ENCODE results near the gene KRTCAP2.
"Not testable (repeated sequence)": the region's sequence is repeated elsewhere in the genome, so short reads cannot be mapped to it uniquely, and the experiment has no call there.

Gene KRTCAP2

GRCh38 chr1:155205969-155206593, 33.0 kb upstream of the KRTCAP2 start:
- ATAC-seq (no peak), DNase-seq (ENCODE audit: low spot score in 2 of 2) (no peak)
- Mint-ChIP-seq H3K9me3 (no peaks in the 10 kb centered on the region), H3K27ac (peak overlapping the region; percentile 23), H3K36me3 (peaks cover 20% of the 10 kb centered on the region), H3K4me3 (no peak overlapping the region), H3K4me1 (peaks cover 27% of the 10 kb centered on the region)

DNA sequence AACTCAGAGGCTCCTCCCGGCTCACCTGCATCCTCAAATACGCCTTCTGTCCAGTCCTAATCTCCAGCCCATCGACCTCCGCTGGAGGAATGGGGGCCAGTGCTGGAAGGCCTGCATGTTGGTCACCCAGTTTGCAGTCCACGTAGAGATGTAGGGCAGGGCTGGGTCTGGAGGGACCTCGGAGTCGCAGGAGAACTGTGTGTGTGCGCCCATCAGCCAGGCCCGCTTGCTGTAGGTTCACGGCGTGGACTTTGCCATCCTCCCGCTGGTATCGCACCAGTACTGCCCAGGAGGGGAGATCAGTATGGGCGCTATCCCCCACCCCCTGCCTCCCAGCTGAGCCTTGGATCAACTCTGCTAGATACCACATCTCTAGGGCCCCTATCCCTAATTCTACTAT, 31.9 kb upstream of the KRTCAP2 start:
- Mint-ChIP-seq H3K36me3 (peaks cover 14% of the 10 kb centered on the region), H3K4me1 (peaks cover 20% of the 10 kb centered on the region), H3K9me3 (no peaks in the 10 kb centered on the region), H3K4me3 (no peak overlapping the region), H3K27ac (no peak overlapping the region)
- ATAC-seq = no peak
- DNase-seq (ENCODE audit: low spot score in 2 of 2) = no peak

DNA sequence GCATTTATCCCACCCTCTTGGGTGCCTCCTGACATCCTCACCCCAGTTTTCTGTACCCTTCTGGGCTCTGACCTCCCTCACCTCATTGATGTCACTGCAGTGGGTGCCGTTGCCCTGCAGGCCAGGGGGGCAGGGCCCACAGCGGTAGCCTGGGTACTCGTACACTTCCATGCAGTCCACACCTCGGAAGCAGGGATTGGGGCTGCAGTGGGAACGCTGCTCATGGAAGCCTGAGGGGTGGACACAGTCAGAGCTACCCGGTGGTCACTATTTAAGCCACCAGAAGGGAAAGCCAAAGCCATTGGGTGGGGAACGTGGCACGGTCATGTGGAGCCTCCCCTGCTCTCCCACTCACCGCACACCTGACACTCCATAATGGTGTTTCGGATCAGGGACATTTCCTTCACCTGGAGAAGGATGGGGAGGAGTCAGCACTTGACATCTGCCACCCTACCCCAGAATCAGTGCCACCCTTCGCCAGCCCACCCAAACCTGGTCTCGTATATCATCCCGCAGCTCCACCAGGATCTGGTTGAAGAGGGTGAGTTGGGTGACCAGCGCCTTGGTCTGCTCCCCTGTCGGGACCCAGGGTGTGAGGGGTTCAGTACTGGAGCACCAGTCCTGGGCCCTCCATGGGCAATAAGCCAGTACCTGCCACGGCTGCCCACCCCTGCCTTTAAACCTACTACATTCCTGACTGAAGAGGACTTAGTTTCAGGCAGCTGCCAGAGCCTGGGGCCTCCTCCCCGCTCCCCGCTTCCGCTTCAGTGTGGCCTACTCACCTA, 29.8 kb upstream of the KRTCAP2 start:
- H3K36me3 Mint-ChIP-seq = peaks cover 10% of the 10 kb centered on the region
- H3K4me1 Mint-ChIP-seq = peaks cover 14% of the 10 kb centered on the region
- no peak for DNase-seq (ENCODE audit: low spot score in 2 of 2)

GRCh38 chr1:155202198-155202597, 29.1 kb upstream of the KRTCAP2 start:
- Mint-ChIP-seq H3K9me3 (no peaks in the 10 kb centered on the region), H3K4me3 (no peak overlapping the region), H3K27ac (no peak overlapping the region), H3K36me3 (peaks cover 10% of the 10 kb centered on the region), H3K4me1 (peaks cover 7% of the 10 kb centered on the region)
- DNase-seq (ENCODE audit: low spot score in 2 of 2) (no peak), ATAC-seq (no peak)

More for the DNA sequence above, 29.8 kb upstream of the KRTCAP2 start:
- no peak overlapping the region for H3K4me3 Mint-ChIP-seq
- no peak overlapping the region for H3K27ac Mint-ChIP-seq
- no peak for ATAC-seq
- no peaks in the 10 kb centered on the region for H3K9me3 Mint-ChIP-seq

- Mint-ChIP-seq H3K4me1 (no peaks in the 10 kb centered on the region), H3K4me3 (no peak overlapping the region), H3K9me3 (no peaks in the 10 kb centered on the region), H3K36me3 (peaks cover 10% of the 10 kb centered on the region), H3K27ac (no peak overlapping the region)
- DNase-seq (ENCODE audit: low spot score in 2 of 2) = no peak
- no peak for ATAC-seq
These were observed 27.8 kb upstream of the KRTCAP2 start for GRCh38 chr1:155200920-155201319.

GRCh38 chr1:155199792-155200191, 26.7 kb upstream of the KRTCAP2 start:
- ATAC-seq (no peak), DNase-seq (ENCODE audit: low spot score in 2 of 2) (no peak)
- Mint-ChIP-seq H3K27ac (no peak overlapping the region), H3K9me3 (no peaks in the 10 kb centered on the region), H3K36me3 (peaks cover 17% of the 10 kb centered on the region), H3K4me1 (peaks cover 9% of the 10 kb centered on the region), H3K4me3 (no peak overlapping the region)

DNA sequence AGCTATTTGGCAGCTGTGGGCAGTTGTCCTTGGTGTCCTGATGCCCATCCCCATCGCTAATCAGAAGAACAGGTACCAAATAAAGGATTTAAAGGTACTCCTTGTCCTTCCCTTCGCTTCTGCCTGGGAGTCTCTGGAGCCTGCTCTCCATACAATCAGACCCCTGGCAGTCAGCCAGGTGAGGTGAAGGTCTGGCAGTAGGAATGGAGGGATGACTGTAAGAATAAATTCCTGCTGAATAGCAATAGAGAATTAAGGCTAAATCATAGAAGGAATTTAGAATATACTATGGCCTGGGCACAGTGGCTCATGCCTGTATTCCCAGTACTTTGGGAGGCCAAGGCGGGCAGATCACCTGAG, 25.4 kb upstream of the KRTCAP2 start:
- H3K4me3 Mint-ChIP-seq = no peak overlapping the region
- no peaks in the 10 kb centered on the region for H3K9me3 Mint-ChIP-seq
- peaks cover 28% of the 10 kb centered on the region for H3K36me3 Mint-ChIP-seq
- no peak for ATAC-seq
- H3K4me1 Mint-ChIP-seq = peaks cover 22% of the 10 kb centered on the region
- no peak overlapping the region for H3K27ac Mint-ChIP-seq
- no peak for DNase-seq (ENCODE audit: low spot score in 2 of 2)

- Mint-ChIP-seq H3K9me3 (no peaks in the 10 kb centered on the region), H3K4me3 (no peak overlapping the region), H3K27ac (no peak overlapping the region), H3K4me1 (peaks cover 27% of the 10 kb centered on the region), H3K36me3 (peaks cover 30% of the 10 kb centered on the region)
- ATAC-seq (no peak), DNase-seq (ENCODE audit: low spot score in 2 of 2) (no peak)
These were observed 24.9 kb upstream of the KRTCAP2 start for GRCh38 chr1:155197901-155198546.

DNA sequence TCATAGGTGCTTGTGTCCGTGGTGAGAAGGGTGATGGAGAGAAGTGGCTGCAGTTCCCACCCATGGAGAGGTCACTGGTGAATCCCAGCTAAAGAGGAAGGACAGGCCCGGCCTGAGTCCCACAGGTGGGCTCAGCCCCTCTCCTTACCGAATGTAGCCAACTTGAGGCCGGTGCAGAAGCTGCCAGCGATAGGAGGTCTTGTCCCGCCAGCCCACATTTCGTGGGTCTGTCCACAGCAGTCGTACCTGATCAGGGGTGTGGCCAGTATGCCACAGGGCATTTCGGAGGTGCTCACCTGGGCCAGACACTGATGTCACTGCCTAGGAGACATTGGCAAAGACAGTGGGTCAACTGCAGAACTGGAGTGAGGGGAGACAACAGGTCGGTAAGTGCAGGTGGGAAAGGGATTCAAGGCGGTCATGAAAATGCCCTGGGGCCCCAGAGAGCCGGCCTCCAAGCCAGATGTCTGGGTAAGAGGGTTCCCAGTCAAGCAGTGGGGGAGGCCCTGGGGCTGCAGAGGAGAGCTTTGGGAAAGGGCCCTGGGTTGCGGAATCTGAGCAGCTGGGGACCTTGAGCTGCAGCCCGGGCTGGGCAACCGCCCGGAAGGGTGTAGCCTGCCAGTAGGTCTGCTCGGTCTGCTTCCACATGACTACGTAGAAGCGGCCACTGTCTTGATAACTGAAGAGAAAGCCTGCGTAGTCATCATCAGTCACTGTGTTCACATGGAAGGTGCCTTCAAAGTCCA, 24.0 kb upstream of the KRTCAP2 start:
- DNase-seq (ENCODE audit: low spot score in 2 of 2) (no peak), ATAC-seq (no peak)
- H3K27ac Mint-ChIP-seq = no peak overlapping the region
- no peak overlapping the region for H3K4me3 Mint-ChIP-seq
- peaks cover 36% of the 10 kb centered on the region for H3K4me1 Mint-ChIP-seq
- peaks cover 38% of the 10 kb centered on the region for H3K36me3 Mint-ChIP-seq
- no peaks in the 10 kb centered on the region for H3K9me3 Mint-ChIP-seq

DNA sequence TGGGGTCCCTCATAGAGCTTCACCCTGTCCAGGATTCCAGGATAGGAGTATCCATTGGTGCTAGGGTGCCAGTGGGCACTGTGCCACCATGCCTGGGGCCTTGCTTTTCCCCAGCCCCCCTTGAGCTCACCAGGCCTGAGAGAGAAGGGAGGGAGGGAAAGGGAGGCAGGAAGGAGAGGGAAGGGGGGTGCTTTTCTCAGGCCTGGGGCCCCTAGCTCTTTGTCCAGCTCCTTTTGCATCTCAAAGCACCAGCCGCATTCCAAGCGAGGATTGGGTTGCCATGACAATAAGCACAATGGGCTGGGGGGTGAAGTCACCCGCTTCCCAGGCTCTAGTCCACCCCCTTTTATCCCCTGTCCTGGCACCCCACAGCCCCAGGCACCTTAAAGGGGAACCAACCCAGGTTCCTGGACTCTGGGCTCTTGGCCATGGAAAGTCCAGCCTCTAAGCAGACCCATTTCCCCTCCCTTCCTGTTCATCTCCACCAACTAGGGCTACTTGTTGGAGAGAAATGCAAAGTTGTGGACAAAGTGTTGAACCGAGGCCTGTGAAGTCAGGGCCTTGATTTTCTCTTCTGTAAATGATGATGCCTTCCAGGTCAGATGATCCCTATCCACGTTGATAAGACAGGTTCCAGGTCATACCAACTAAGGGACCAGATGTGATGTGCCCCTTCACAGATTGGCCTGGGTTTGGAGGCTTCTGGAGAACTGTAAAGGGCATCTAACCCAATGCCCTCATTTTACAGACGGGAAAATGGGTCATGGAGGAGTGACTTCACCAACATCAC, 23.2 kb upstream of the KRTCAP2 start:
- no peak for ATAC-seq
- Mint-ChIP-seq H3K36me3 (peaks cover 41% of the 10 kb centered on the region), H3K4me3 (peak overlapping the region; percentile 90), H3K4me1 (peaks cover 39% of the 10 kb centered on the region), H3K27ac (peak overlapping the region; percentile 99), H3K9me3 (no peaks in the 10 kb centered on the region)
- no peak for DNase-seq (ENCODE audit: low spot score in 2 of 2)

GRCh38 chr1:155195201-155196102, 22.3 kb upstream of the KRTCAP2 start:
- H3K9me3 Mint-ChIP-seq = no peaks in the 10 kb centered on the region
- peak overlapping the region; percentile 90 for H3K4me3 Mint-ChIP-seq
- H3K36me3 Mint-ChIP-seq = peaks cover 41% of the 10 kb centered on the region
- ATAC-seq (no peak), DNase-seq (ENCODE audit: low spot score in 2 of 2) (no peak)
- H3K4me1 Mint-ChIP-seq = peaks cover 39% of the 10 kb centered on the region
- H3K27ac Mint-ChIP-seq = peak overlapping the region; percentile 99

GRCh38 chr1:155193991-155194240, 20.8 kb upstream of the KRTCAP2 start:
- H3K4me3 Mint-ChIP-seq = peak overlapping the region; percentile 90
- H3K36me3 Mint-ChIP-seq = peaks cover 41% of the 10 kb centered on the region

DNA sequence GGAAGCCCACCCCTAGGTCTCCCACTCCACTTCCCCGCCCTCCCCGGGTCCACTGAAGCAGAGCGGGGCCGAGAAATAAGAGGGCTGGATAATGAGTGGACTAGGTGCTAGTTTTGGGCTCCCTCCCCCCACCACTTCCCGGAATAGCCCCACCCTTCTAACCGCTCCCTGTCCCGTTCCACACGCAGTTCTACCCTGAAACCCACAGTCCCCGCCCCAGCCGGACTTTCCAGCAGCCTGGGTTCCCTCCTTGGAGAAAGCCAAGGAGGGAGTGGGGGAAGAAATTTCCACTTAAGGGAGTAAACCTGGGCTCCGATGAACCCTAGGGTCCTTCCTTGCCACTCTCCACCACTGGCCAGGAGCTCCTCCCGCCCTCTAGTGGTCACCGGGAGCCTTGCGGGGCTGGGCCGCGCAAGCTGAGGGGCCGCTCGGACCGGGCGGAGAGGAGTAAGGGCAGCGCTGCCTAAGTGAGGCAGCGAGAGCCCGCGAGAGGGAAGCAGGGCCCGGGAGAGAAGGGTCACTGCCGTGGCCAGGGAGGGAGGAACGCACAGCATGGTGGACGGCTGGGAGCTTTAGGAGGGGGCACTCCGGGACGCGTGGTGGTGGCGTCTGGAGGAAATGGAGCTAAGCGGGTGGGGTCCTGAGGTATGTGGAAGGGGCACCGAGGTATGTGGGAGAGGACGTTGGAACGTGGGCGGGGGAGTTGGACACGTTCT, 20.3 kb upstream of the KRTCAP2 start:
- ATAC-seq = peak; percentile 75
- peaks cover 41% of the 10 kb centered on the region for H3K36me3 Mint-ChIP-seq
- H3K4me3 Mint-ChIP-seq = peak overlapping the region; percentile 90
- H3K27ac Mint-ChIP-seq = peak overlapping the region; percentile 99
- H3K9me3 Mint-ChIP-seq = no peaks in the 10 kb centered on the region
- peak; percentile 90 to 95 for DNase-seq (ENCODE audit: low spot score in 2 of 2)
- peaks cover 39% of the 10 kb centered on the region for H3K4me1 Mint-ChIP-seq

More at GRCh38 chr1:155193991-155194240, 20.8 kb upstream of the KRTCAP2 start:
- DNase-seq (ENCODE audit: low spot score in 2 of 2); H3K9me3 Mint-ChIP-seq; ATAC-seq: not testable (repeated sequence)
- H3K4me1 Mint-ChIP-seq = peaks cover 39% of the 10 kb centered on the region
- H3K27ac Mint-ChIP-seq = peak overlapping the region; percentile 99

Data from stimulated activated effector memory CD8-positive, alpha-beta T cell treated with anti-CD3 and anti-CD28 coated beads, Interleukin-12 subunit alpha, Interleukin-12 subunit beta, amount 100 ng/mL, for 72 hours (primary cell).